ENCODE data around the gene MAS1L.
"Not testable (repeated sequence)": the region's sequence is repeated elsewhere in the genome, so short reads cannot be mapped to it uniquely, and the experiment has no call there.

The MAS1L gene

DNA sequence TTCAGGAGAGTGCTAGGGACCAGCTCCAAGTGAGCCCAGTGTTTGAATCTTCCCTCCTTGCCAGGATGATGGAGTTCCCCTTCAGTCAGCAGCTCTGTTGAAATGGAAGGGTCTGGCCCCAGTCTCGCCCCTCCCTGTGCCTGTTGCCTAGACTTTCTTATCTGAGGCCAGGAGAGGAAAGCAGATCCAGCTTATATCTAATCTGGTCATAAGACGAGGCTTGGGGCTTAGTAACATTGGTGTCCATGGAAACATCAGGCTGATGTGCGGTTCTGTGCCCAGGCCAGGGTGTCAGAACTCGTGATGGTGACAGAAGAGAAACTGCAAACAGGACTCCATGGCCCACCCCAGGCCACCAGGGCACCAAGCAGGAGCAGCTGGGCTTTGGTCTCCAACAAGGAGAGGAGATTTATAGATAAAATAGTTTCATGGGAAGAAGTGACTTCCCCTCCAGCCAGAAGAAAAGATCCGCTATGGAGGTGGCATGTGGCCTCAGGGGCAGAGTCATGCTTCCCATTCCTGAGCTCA is 9.8 kb downstream of the MAS1L start:
- no peak for DNase-seq

DNA sequence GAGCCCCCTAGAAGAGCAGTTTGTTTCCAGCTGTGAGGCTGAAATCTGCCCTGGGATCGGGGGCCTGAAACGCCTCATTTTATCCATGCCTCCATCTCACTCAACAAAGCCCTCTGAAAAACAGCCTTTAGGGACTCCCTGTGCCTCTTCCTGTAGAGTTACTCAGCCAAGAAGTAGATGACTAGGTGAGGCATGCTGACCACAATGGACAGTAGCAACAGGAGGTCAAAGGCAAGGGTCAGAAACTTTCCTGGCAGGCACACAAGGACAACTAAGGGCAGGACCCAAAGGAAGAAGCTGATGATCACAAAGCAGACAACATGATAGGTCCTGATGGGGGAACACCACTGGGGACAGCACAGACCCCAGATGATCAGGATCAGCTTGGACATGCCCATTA is 12.8 kb downstream of the MAS1L start:
- DNase-seq, result no peak

DNA sequence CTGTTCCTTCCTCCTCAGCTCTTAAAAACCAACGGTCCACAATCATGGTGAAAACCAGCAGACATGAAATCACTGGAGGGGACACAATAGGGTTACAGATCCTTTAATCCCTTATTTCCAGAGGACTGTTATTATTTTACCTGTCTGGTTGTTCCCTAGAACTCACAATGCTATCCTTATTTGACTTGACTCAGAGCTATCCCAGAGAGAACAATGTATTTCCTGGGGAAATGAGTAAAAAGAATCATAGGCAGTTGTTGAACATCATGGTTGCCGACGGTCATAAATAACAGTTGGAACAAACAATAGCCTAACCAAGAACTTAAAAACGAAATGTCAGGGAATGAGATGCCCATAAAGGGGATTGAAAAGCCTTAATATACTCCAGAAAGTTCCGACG is 21.5 kb downstream of the MAS1L start:
- no peak for DNase-seq

DNA sequence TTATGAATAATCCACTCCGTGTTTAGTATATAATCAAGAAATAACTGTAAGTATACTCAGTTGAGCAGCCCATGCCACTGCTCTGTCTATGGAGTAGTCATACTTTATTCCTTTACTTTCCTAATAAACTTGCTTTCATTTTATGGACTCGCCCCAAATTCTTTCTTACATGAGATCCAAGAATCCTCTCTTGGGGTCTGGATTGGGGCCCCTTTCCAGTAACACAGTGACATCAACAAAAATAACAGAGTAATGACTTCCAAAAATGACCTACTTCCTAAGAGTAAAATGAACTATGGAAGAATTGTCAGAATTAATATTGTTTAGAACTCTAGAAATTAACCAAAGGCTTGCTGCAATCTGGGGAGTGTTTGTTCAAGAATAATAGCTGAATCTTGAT is 22.0 kb downstream of the MAS1L start:
- DNase-seq, result no peak

DNA sequence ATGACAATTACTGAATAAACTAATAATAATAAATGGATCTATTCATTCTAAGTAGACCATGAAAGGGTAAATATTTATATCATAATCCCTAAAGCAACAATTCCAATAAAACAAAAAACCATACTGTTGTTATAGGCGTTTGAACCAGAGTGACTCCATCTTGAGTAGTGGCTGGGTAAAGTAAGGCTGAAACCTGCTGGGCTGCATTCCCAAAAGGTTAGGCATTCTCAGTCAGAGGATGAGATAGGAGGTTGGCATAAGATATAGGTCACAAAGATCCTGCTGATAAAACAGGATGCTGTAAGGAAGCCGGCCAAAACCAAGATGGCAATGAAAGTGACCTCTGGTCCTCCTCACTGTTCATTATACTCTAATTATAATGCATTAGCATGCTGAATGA is 22.5 kb downstream of the MAS1L start:
- no peak for DNase-seq

DNA sequence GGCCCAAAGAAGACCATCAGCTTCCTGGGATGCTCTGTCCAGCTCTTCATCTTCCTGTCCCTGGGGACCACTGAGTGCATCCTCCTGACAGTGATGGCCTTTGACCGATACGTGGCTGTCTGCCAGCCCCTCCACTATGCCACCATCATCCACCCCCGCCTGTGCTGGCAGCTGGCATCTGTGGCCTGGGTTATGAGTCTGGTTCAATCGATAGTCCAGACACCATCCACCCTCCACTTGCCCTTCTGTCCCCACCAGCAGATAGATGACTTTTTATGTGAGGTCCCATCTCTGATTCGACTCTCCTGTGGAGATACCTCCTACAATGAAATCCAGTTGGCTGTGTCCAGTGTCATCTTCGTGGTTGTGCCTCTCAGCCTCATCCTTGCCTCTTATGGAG is 25.7 kb downstream of the MAS1L start:
- DNase-seq, result no peak

DNA sequence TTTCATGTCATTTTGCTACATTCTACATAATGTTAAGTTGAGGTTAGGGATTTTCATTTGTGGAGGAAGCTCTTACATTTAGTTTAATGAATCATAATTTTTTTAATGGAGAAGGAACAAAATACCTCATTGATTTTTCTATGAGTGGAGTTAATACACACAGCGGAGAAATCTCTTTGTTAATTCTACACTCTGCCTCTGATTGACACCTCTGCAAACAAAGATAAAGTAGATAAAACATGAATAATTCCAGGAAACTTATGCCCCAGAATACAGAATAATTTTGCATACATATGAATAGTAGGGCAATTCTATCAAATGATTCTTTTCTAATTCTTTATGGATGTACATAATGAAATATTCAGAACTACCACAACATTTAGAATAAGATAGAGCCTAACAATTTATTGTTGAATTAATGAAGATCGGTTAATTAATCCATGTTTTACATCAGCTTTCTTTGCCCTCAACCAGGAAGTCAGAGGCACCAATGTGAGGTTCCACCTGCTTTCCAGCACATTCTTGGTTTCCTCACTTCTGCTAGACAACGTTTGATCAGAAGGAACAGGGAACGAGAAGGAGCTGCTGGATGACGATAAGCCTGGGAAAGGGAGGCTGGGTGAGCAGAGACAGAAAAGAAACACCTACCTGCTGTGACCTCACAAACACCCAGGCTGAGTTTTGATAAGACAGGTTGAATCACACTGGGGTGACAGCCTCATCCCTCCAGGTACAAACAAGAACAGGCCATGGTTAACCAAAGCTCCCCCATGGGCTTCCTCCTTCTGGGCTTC is 26.5 kb downstream of the MAS1L start:
- no peak for DNase-seq

DNA sequence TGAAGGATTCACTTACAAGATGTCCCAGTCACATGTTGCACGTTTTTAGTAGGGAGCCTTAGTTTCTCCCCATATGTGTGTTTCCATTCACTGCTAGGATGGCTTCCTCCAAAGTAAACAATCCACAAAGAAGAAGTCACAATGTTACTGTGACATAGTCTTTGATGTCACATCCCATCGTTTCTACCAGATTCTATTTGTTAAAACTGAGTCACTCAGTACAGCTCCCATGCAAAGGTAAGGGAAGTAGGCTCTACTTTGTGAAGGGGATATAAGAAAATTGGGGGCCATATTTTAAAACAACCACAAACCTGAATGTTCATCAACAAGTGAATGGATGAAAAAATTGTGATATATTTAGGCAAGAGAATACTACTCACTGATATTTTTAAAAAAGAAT is 30.8 kb downstream of the MAS1L start, which contains the start of the genes OR11A1 and OR2H1:
Gene OR11A1, minus strand, starts transcription at position 101 of the 400 bp plus-strand sequence. CDS start 29,430 bp downstream, outside the sequence.
Gene OR2H1, plus strand, starts transcription at position 185 of the 400 bp plus-strand sequence. CDS start 4,615 bp downstream, outside the sequence.
- no peak for DNase-seq

DNA sequence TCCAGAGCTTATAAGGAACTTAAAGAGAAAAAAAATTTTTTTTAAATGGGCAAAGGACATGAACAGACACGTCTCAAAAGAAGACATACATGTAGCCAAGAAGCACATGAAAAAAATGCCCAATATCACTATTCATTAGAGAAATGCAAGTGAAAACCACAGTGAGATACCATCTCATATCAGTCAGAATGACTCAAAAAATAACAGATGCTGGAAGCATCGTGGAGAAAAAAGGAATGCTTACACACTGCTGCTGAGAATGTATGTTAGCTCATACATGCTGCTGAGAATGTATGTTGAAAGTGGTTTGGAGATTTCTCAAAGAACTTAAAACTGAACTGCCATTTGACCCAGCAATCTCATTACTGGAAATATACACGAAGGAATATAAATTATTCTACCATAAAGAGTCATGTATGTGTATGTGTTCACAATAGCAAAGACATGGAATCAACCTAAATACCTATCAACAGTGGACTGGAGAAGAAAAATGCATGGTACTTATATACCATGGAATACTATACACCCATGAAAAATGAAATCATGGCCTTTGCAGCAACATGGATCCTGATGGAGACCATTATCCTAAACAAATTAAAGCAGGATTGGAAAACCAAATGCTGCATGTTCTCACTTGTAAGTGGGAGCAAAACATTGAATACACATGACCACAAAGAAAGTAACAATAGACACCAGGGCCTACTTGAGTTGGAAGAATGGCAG is 36.1 kb downstream of the MAS1L start:
- no peak for DNase-seq

DNA sequence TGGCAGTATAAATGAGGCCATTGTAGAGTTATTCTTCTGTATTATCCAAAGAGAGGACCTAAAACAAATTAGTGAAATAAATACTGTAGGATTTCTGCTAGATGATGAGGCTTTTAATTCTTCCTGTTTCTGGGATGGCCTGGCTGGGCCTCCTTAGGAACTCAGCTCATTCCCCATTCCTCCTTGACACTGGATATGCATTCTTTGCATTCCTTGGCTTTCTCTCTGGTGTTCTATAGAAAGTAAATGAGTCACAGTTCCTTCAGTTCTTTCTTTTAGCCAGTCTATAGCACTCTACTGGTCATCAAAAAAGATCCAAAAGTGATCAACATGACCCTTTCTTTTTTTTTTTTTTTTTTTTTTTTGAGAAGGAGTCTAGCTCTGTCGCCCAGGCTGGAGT is 40.1 kb downstream of the MAS1L start:
- no peak for DNase-seq

DNA sequence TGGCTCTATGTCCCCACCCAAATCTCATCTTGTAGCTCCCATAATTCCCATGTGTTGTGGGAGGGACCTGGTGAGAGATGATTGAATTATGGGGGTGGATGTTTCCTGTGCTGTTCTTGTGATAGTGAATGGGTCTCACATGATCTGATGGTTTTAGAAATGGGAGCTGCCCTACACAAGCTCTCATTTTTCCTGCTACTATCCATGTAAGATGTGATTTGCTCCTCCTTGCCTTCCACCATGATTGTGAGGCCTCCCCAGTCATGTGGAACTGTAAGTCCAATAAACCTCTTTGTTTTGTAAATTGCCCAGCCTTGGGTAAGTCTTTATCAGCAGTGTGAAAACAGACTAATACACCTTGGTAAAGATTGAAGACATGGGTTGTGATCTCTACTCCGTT is 43.7 kb downstream of the MAS1L start:
- DNase-seq, result not testable (repeated sequence)

DNA sequence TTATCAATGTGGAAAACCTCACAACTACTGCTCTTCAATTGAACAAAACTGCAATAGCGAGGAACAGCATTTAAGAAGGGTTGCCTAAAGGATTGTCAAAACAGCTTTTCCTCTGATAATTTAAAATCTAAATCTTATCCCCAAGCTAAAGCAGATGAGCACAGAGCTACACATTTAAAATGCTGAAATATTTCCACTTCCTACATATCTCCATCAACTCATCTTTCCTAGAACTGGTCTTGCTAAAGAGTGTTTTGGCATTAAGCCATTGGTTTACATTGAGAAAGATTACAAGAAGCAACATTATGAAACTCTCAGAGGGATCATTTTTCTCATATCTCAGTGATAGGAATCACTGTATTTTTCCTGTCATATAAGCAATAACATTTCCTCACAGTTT is 45.0 kb downstream of the MAS1L start:
- DNase-seq, result no peak

DNA sequence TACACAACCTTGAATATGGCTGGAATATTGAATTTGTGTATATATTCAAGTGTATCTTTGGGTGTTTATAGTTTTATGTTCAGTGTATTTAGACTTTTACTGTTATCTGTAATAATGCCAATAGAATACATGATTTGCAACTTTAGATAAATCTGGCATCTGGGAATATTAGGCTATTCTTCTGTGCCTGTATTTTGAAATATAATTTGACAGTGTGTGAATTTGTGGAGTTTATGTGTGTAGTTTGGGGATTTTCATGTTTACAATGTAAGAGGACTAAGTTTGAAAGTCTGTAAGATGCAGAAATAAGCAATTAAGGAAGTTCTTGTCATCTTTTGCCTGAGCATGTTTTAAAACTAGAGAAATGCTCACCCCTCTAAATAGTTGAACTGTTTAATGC is 48.8 kb downstream of the MAS1L start, which contains the start of gene OR10C1:
Gene OR10C1, plus strand, starts transcription at position 301 of the 400 bp plus-strand sequence. CDS start 710 bp downstream, outside the sequence.
- DNase-seq, result no peak

DNA sequence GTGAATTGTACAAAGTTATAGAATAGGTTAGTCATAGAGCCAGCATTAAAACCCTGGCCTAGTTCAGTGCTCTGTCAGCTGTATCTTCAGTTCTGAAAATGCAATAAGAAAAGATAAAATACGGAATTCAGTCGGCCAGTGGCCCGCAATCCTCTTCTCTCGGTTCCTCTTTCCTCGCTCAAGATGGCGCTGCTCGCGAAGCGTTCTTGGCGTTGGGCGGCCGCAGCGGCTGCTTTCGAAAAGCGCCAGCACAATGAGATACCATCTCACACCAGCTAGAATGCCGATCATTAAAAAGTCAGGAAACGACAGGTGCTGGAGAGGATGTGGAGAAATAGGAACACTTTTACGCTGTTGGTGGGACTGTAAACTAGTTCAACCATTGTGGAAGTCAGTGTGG is 51.0 kb downstream of the MAS1L start:
- not testable (repeated sequence) for DNase-seq

Data from NCI-H1092 (cell line).